NCI-H2227 treated with DMSO at 0.1 percent for 48 hours (cell line): ENCODE data around the gene OSGIN1.
A peak's percentile ranks its signal among the peaks of the same experiment; 100 is the strongest.

Experiments used
- DNase-seq: peaks from one replicate; lab custom pipeline; 2025; lab: John Stamatoyannopoulos, UW

The OSGIN1 gene

DNA sequence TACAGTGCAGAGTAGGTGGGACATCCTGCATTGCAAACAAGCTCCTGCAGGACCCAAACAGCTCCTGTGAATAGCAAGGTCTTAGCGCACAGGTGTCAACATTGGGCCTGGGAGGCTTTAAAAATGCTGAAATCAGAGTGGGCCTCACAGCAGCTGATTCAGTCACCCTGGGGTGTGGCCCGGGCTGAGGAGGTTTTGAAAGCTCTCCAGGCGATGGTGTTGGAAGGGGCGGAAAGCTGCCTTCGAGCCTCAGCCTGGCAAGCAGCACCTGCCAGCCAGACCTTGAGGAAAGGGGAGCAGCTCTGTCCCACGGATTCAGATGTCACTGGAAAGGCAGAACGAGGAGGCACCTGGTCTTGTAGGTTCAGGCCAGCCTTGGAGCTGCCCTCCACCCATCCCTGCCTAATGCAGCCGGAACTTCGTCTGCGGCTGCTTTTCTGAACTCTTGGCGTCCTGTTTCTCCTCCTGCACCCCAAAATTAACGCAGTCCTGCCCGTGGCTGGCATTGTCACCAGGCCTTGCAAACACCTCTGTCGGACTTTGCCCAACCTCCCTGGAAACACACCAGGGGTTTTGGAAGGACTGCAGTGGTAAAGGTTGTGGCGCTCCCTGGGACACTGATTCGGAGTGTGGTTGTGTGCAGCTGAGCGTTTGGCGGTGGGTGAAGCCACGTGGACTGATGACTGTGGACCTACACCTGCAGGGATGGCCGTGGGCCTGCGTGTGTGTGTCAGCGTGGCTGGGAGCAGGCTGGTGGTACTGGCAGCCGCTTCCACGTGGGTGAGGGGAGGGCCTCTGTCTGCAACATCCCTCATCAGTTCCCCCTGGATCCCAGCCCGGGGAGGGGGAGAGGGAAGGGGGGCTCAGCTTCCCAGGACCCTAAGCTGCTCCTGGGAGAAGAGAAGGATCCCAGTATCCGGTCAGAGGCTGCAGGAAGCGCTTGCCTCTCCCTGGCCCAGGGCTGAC lies 18.4 kb downstream of the OSGIN1 start:
- DNase-seq: no peak

DNA sequence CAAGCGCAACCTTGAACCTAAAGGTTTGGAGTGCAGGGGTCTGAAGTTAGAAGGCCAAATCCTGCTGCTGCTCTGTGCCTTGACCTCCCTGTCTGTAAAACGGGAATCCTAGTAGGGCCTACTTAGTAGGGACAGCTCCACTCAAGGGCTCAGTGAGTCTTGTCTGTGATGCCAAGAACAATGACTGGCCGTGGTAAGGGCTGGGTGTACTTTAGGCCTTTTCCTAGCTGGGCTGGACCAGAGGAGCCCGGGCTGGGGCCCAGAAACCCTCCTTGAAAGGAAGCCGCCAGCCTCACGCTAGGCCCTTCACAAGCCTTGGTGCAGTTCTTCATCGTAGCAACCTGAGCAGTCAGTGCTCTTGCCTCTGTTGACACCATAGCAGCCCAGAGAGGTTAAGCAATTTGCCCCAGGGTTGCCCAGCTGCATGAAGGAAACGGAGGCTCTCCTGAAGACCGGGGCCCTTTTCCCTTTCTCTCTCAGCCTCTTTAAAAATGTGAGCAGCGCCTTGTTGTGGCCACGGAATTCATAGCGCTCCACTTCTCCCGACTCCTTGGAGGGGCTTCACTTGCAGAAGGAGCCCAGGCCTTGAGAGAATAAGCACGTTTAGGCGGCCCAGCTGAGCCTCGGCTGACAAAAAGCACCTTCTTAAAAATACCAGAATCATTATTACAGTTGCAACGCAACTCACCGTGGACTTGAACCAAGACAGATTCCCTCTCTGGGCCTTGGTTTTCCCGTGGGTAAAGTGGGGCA lies 19.4 kb downstream of the OSGIN1 start:
- no peak for DNase-seq

DNA sequence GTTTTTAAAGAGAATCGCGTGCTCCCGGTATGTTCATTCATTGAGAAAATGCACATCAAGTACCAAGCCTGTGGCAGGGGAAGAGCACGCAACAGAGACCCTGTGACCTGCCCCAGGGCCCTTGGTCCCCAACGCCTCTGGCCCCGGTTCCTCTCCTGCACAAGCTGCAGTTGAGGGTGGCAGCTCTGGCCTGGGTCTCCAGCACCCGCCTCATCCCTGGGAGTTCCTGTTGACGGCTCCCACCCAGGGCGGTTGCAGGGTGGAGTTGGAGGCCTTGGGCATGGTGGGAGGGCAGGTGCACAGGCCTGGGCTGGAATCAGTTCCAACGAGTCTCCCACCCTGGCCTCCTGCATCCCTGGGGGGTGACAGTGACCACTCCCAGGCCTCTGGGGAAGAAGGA lies 20.0 kb downstream of the OSGIN1 start:
- no peak for DNase-seq

DNA sequence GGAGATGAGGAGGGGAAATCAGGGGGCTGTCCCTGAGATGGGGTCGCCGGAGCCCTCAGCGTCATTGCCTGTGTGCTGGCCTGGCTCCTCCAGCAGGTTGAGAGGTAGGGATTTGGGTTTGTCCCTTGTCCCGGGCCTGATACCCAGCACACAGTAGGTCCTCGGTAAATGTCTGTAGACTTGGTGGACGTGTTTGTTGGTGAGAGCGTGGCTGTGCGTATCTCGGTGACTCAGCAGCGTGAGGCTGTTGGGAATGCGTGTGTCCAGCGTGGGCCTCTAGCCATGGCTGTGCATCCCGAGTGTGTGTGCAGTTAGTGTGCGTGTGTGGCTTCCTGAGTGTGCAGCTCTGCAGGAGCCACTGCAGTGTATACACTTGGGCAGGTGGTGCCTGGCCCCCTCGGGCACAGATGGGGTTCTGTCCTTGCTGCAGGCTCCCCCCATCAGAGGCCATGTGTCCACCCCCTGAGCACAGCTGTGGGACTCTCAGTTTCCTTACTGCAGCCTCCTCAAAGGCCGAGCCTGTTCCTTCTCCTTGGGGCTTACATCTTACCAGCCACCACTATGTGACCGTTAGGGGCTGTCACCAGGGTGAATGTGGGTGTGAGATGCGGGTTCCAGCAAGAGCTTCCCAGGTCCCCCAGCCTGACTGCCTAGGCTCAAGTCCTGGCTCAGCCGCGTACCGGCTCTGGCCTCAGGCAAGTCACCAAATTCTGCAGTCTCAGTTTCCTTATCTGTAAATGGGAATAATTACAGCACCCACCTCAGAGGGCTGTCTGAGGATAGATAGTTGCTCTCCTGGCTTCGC lies 20.7 kb downstream of the OSGIN1 start:
- DNase-seq: no peak

DNA sequence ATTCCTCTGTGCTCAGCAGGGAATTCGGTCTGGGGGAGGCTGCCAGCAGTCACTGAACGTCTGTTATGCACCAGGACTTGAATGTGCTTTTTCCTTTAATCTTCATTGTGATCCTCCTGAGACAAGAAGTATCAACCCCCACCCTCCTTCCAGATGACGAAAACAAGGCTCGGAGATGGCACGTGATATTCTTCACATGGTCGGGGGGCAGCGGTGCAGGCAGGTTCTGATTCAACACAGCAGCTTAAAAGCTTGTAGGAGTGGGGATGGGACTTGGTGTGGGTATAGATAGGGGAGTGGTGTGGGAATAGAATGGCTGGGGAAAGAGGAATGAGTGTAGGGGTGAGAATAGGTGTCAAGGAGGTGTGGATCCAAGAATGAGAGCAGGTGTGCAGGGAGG lies 21.4 kb downstream of the OSGIN1 start:
- DNase-seq: no peak

DNA sequence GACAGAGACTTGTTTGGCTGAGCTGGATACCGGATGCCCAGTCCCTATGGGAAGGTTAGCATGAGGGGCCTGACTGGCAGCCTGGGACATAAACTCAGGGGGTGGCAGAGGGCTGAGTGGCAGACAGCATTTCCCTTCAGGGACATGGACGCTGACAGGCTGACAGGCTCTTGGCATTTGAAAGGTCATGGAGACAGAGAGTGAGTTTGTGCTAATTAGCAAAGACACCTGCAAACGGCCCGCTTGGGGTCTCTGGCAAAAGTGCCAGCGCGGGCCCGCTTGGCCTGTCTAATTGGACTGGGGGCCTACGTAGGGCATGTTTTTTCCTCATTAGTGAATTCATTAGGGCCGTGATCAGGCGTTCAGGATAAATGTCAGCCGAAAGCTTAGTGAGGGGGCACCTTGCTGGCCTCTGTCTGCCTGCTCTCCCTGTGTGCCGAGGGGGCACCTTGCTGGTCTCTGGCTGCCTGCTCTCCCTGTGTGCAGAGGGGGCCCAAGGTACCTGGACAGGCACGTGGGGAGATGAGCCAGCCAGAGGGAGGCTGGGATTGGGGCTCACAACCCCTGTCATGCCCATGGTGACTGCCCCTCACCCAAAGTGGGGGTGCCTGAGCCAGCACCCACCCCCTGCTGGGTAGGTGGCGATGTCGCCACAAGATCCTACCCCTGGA lies 22.7 kb downstream of the OSGIN1 start:
- no peak for DNase-seq

DNA sequence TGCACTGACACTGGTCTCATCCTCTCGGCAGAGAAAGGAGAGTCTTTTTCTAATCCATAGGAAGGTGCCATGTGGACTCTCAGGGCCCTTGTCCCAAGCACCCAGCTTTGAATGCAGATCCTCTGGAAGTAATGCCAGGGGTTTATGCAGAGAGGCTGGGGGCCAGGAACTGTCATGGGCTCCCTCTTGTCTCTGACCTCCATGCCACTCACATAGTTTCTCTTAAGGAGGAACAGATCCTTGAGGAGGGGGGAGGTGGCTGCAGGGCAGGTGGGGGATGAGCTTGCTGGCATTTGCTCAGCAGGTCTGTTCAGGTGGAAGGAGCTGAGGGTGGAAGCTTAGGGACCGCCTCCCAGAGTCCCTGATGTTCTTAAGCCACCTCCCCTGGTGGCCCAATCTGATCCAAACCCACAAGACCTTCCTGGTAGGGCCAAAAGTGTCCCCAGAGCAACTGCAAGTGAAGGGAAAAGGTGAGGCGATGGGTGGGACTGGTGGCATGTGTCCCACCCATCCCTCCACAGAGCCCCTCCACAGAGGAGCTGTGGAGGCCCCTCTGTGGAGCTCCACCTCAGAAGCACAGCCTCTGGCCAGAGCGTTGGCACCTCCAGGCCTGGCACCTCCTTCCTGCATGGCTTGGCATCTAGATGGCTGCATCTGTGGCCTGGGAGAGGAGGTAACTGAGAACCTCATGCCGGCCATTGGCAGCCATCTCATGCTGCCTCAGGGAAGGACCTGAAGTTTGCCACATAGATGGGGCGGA lies 24.2 kb downstream of the OSGIN1 start:
- no peak for DNase-seq

DNA sequence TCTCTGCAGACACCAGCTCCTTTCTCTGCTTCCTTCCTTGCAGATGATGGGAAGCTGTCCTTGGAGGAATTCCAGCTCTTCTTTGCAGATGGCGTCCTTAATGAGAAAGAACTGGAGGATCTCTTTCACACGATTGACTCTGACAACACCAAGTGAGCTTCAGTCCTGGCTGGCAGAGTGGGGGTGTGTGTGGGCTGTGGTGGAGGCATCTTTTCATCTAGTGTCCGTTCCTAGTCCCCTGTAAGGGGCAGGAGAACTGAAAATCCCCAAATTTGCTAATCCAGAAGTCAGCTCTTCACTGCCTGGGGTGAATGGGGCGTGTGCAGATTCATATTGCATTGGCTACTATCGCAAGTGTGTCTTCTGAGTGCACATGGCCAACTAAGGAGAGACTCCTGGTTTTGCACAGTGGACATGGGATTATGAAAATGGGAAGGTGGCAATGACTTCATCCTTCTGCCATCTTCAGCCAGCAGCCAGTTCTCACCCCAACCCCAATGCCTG lies 25.4 kb downstream of the OSGIN1 start:
- DNase-seq: no peak

DNA sequence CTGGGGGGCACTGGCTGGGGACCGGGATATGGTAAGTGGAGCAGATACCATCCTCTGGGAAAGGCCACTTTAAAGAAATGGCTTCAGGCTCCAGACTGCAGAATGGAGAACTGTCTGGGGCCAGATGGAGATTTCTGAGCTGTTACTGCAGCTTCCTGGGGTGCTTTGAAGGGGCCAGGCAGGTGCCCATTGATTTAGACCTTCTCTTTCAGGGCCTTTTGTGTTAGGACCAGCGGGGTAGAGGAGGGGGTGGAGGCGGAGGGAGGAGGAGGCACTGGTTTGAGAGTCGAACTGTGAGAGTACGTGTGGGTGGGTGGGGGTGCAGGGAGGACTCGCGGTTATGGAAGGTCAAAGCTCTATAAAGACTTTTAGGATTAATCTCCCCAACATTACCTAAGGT lies 26.4 kb downstream of the OSGIN1 start:
- no peak for DNase-seq

DNA sequence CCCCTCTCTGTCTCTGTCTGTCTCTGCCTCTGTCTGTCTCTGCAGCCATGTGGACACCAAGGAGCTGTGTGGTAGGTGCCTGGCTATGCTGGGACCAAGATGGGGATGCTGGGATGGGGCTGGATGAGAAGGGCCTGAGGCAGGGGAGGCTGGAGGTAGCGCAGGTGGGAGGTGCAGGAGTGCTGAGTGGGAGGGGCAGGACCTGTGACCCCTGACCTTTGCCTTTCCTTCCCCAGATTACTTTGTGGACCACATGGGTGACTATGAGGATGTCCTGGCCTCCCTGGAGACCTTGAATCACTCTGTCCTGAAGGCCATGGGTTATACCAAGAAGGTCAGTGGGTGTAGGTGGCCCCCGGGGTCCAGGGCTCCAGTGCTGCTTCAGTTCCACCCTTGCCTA lies 27.8 kb downstream of the OSGIN1 start:
- no peak for DNase-seq

DNA sequence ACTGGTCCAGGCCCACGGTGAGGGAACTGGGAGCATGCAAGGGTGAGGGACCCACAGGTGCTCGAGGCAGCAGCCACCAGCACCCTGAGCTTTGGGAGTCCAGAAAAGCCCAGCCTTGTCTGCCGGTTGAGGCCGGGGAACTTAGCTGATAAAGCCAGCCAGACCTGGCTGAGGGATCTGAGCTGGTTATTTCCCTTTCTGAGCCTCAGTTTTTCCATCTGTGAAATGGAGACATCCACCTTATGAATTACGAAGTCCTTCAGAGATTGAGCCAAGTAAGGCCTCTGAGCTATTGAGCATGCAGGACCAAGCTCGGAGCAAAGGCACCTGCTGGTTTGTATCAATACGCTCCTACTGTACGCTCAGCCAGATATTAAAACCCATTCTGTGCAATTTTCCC lies 28.8 kb downstream of the OSGIN1 start:
- no peak for DNase-seq

DNA sequence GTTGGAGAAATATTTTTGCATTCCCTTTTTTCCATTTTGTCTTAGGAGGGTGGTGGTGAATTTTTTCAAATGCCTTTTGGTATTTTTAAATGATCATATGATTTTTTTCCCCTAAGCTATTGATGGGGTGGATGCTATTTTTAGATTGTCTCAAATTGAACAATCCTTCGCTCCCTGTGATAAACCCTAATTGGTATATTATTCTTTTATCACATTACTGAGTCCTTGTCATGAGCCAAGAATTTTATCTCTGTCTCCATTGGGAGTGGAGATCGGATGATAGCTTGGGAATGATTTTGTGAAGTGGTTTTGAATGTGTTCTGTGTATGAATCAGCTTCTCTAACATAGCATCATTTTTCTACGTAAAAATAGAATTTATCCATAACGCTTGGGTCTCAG lies 30.5 kb downstream of the OSGIN1 start:
- DNase-seq: no peak

DNA sequence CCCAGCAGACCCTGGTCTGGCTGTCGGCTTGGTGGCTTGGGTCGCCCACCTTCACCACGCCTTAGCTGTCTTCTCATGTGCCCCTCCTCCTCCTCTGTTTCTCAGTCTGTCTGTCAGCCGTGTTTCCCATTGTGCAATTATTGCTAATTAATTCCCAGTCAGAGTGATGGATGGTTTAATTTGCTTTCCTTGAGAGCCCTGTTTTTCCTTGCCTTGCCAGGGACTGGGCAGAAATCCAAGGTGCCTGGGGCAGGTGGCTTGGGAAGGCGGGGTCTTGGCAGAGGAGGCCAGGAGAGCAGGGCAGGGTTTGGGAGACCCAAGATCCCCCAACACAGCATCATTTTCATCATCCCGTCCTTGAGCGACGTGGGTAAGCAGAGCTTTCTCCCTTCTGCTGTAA lies 36.3 kb downstream of the OSGIN1 start:
- DNase-seq: no peak

DNA sequence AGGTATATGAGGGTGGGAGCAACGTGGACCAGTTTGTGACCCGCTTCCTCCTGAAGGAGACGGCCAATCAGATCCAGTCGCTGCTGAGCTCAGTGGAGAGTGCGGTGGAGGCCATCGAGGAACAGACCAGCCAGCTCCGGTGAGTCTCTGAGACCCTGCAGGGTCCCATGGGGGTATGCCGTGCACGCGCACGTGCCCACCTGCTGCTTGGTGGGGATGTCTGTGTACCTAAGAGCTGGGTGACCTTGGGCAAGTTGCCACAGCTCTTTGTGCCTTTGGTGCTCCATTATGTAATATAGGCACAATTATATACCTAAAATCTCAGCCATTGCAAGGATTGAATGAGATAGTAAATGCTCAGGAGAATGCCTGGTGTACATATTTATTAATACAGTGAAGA lies 37.5 kb downstream of the OSGIN1 start:
- DNase-seq: no peak

DNA sequence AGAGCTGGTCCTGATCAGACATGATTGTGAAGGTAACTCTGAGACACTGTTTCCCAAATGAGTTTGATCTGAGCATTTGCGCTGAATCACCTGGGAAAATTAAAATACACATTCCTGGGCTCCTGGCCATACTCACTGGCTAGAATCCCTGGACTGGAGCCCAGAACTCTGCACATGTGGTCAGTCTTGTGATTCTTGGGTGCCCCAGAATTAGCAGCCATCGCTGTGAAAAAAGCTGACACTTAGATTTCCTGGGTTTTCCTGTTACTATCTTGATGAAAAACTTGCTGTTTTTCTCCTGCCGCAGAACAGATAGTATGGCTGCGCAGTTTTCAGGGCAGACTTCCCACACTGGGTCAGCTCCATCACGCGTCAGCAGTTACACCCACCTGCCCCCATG lies 39.6 kb downstream of the OSGIN1 start:
- no peak for DNase-seq

DNA sequence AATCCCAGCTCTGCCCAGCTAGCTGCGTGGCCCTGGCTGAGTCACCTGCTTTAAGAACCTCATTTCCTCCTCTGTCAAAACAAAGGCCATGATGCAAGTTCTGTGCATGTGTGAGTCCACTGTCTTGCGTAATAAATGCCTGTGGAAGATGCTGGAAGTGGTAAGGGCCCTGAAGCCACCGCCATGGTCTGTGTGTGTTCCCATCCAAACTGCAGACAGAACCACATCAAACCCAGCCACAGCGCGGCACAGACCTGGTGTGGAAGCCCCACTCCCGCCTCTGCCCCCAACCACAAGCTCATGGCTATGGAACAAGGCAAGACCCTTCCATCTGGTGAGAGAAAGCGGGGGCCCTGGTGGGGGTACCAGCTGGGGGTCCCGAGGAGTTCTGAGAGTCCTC lies 41.0 kb downstream of the OSGIN1 start:
- DNase-seq: no peak

DNA sequence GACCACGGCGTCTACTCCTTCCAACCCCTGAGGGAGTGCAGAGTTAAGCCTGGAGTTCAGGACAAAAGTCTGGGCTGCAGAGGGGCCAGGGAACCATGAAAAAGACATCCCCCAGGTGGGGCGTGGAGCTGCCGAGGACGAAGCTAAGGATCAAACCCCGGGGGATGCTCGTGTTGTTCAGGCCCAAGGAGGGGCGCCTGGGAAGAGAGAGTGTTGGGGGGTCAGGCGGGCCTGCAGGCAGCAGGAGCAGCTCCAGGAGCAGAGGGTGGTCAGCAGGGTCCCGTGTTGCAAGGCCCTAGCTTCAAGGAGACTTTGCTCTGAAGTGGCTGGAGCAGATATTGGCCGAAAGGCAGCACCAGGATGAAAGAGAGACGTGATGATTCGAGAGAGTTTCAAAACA lies 41.7 kb downstream of the OSGIN1 start:
- no peak for DNase-seq

DNA sequence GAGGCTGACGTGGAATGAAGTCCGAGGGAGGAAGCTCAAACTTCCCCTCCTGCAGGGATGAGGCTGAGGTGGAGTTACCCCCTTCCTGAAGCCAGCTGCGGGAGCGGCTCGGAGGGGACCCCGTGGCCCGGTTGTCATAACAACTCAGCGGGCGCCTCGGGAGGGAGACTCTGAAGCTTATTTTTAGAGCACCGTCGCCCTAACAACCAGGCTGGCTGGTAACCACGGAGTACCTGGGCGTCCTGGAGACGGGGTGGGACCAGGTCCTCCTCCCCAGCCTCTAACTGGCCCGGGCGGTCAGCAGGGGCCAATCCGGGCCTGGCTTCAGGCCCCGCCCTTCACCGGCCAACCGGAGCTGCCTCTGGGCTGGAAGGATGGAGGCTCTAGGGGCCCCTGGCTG lies 42.7 kb downstream of the OSGIN1 start:
- peak; percentile 79 for DNase-seq

DNA sequence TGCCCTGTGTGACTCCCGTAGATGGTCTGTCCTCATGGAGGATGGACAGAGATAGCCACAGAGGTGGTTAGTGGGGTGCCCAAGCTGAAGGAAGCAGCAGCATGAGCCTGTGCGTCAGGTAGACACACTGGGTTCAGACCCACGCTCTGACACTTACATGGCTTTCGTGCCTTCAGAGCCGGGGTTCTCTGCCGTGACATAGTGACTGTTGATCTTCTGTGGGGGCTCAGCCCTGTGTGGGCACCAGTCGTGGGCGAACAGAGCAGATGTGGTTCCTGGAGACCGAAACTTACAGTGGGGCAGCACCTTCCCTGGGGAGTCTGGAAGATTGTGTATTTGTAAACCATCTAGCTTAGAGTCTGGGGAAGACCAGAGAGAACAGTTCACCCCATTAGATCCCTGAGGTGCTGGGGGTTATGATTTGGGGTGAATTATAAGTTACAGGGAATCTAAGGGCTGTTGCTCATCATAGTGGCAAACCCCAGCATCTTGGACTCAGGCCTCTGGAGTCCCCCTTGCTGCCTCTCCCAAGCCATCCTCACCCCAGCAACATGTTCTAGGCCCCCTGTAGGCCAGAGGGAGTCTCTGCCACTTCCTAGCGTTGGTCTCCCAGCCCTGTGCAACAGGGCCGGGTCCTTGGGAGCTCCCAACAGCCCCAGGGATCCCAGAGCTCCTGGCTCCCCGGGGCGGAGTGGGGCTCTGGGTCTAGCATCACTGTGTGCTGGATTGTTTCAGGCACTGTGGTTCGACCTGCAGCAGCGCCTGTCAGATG lies 43.6 kb downstream of the OSGIN1 start:
- DNase-seq: no peak

DNA sequence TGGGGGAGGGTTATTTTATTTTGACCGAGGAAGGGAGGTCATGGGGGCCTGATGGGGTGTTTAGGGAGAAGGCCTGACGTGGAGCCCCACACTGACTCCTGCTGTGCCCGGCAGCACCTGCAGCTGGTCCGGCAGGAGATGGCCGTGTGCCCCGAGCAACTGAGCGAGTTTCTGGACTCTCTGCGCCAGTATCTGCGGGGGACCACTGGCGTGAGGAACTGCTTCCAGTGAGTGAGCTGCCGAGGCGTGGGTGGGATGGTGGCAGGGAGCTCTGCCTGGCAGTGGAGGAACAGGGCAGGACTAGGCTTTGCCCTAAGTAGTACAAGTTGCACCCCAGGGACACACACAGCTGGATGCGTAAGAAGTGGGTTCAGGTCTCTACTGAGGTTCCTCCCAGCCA lies 45.1 kb downstream of the OSGIN1 start:
- DNase-seq: no peak
